Measurements from ENCODE around the gene CHD1L. TPM values are rescaled to one million over a fixed set of nuclear protein-coding genes. Genes with fewer than 3 reads are reported as not detected.

Gene CHD1L
- total RNA-seq, 1 donor from 2014 or later = 65.4 TPM

Other genes with a start within 250 kb of the CHD1L start
- gene PRKAB2, start 70.2 kb upstream of the CHD1L start, total RNA-seq = 7.0 and 9.3 TPM in 2 replicates
- 0.39 and 1.2 TPM in 2 replicates for gene FMO5, start 17.3 kb upstream of the CHD1L start, total RNA-seq